ENCODE measurements around the gene OR10G2.

- no peak for TF ChIP-seq GATA2 (IDR thresholded peaks at IDR 0.05; ENCODE audit: low read depth, low read length)
- TF ChIP-seq GATA3 (IDR thresholded peaks at IDR 0.05; ENCODE audit: low read depth, low read length): no peak
Measured at GRCh38 chr14:21672116-21672515, 37.4 kb upstream of the OR10G2 start.

Data from SH-SY5Y (cell line).